Stimulated activated CD4-positive, alpha-beta T cell treated with anti-CD3 and anti-CD28 coated beads, Interleukin-2, amount 100 ng/mL, for 4 hours (primary cell): ENCODE measurements around the gene KANK2.
"Not testable (repeated sequence)": the region's sequence is repeated elsewhere in the genome, so short reads cannot be mapped to it uniquely, and the experiment has no call there.

ENCODE experiments used
- DNase-seq: peaks from one replicate; pipeline ENCODE4 v3.0.0-alpha.2; 2020; ENCODE audit warnings: low read depth

The KANK2 gene

DNA sequence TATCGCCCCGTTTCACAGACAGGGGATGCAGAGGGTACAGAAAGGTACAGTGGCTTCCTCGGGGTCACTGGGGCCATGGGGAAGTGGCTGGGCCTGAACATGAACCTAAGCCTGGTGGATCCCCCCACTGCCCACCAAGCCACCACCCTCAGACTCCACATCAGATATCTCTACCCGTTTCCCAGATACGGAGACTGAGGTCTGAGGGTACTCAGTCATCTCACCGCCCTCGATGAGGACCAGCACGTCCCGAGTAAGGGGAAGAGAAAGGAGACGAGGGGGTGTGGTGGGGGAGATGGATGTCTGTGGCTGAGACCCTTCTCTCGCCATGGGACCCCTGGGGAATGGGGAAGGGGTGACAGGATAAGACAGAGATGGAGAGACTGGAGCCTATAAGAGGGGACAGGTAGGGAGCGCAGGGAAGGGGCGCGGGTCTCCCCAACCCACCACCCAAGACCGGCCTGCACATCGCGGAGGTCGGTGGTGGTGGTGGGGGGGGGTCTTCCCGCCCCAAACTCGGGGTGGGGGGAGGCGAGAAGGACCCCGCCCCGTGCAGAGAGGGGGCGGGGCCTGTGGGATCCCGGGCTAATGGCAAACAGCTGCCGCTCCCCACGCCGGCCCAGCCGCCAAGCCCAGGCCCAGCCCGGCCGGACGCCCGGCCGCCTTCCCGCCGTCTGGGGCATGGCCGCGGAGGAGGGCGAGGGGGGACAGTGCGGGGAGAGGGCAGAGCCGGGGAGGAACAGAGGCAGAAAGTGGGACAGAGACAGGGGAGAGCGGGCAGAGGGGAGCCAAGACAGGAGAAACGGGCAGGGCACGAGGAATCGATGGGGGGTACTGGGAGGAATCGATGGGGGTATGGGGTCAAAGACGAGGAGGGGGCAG, 698 bp downstream of the KANK2 start:
- no peak for DNase-seq

DNA sequence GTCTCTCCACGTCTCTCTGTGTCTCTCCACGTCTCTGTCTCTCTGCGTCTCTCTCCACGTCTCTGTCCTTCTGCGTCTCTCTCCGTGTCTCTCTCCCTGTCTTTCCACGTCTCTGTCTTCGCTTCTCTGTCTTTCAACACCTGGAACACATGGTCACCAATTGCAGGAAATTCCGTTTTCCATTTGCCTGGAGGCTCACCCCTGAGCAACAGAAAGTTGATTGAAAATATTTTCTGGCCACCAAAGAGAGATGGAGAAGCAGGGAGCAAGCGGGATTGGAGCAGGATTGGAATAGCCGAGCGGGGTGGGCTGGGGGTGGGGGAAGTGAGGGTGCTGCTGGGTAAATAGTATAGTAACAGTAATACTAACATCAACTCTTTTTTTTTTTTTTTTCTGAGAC, 1.7 kb downstream of the KANK2 start:
- DNase-seq = no peak

DNA sequence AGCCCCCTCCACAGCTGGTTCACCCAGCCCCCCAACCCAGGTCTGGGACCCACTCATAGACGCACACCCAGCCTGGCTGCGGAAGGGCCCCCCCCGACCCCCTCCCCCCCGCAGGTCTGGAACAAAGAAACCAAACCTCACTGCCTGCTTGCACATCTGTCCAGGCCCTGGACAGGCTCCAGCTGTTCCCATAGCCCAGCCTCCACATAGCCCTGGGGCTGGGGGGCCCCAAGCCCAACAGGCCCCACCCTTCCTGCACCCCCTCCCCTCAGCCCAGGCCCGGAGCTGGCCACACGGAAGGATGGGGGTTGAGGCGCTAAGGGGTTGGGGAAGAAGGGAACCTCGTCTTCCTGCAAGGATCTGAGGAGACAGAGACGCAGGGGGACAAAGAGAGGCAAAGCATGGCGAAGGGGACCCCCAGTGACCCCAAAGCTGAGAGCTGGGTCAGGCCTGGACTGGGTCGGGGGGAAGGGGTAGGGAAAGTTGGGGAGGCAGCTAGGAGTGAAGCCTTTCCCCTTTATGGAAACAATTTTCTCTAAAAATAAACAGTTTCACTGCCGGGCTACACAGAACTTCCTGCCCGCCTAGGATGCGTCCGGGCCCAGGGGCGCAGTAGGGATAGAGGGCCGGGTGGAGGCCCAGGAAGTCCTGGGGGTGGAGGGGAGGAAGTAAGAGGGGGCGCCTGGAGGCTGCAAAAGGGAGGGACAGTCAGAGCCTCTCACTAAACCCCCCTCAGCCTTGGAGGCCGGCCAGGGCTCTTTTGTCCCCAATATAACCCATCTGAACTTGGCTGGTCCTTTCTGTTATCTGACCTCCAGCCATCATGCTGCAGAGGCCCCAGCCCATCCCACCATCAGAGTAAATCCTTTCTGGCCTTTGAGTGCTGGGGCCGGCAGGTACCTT, 2.4 kb downstream of the KANK2 start:
- DNase-seq = no peak

DNA sequence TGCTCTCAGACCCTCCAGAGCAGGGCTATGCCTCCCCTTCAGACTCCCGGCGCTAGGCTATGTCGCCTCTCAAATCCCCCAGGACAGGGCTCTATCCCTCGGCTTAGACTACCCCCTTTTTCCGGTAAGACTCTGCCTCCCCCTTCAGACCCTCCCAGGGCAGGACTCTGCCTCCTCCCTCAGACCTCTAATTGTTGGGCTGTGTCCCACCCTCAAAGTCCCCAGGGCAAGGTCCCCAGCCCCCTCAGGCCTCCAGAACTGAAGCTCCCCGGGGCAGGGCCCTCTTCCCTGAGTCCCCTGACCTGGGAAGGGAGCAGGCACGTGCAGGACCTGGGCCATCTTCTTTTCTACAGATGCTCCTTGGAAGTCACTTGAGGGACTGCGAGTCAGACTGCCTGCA, 3.2 kb downstream of the KANK2 start:
- DNase-seq = no peak

DNA sequence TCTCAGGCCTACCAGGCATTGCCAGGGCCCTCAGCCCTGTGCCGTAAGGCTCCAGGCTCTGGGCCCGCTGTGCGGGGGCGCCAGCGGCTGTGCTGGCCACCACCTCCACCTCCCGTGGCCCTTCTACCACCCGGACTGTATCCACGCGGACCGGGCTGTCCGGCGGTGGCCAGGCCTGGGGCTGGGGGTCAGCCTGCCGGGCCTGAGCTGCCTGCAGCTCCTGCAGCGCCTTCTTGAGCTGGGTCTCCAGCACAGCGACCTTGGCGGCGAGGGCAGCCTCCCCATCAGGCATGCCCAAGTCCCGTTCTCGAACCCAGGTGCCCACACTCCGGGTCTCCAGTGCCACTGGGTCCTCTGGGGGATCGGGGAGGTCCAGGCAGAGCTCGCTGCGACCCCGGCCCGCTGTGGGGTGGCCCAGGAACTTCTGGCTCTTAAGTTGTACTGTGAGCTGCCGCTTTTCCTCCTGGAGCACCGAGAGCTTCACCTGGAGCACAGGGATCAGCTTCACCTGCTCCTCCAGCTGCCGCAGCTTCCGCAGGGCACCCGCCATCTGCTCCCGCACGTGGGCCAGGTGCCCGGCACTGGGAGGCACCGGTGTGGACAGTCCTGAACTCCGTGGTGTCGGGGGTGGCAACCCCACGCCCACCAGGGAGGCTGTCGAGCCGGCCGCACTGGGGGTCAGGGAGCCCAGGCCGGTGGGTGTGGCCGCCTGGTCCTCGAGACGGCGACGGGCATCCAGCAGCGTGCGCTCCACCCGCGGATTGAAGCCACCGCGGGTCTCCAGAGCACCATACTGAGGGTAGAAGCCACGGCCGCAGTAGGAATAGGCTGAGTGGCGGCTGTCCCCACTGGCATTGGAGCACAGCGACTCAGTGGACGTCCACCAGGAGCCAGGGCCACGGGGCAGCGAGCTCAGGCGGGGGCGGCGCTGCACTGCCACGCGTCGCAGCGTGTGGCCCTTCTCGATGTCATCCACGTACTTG, 4.1 kb downstream of the KANK2 start:
- no peak for DNase-seq

DNA sequence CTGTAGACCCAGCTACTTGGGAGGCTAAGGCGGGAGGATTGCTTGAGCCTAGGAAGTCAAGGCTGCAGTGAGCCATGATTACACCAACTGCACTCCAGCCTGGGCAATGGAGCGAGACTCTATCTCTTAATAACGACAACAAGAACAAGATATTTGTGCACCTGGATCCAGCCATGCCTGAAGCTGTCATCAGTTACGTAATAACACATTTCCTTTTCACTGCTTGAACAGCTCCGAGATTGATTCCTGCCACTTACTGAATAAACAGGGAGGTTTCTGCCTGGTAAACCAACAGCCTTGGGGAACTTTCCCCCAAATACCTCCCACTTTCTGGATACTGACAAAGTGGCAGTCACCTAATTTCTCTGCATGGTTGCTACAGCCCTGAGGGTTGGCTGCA, 5.4 kb downstream of the KANK2 start:
- no peak for DNase-seq

DNA sequence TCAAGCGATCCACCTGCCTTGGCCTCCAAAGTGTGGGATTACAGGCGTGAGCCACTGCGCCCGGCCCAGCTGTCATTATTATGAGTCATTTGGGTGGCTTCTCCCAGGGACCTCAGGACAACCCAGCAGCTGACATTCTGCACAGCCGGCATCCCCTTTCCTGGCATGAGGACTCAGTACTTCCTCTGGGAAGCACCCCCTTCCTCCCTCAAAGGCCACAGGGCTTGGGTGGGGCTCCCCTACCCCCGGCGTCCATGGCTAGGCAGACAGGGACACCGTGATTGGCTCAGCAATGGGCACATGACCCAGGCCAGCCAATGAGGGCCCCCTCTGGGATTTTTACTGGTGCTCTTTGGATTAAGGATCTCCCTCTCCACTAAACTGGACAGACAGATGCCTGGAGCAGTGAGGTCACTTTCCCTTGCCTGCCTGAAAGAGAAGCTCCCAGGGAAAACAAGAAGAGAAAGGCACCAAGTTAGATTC, 6.0 kb downstream of the KANK2 start:
- DNase-seq = no peak

DNA sequence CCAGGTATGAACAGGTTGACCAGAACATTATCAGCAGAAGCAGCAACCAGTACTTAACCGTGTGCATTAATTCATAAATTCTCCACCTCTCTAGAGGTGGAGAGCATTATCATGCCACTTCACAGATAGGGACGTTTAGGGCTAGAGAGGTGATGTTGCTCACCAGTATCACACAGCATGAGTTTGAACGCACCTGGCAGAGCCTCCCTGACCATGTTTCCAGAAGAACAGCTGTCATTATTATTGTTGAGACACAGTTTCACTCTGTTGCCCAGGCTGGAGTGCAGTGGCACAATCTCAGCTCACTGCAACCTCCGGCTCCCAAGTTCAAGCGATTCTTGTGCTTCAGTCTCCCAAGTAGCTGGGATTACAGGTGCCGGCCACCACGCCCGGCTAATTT, 6.8 kb downstream of the KANK2 start:
- no peak for DNase-seq

DNA sequence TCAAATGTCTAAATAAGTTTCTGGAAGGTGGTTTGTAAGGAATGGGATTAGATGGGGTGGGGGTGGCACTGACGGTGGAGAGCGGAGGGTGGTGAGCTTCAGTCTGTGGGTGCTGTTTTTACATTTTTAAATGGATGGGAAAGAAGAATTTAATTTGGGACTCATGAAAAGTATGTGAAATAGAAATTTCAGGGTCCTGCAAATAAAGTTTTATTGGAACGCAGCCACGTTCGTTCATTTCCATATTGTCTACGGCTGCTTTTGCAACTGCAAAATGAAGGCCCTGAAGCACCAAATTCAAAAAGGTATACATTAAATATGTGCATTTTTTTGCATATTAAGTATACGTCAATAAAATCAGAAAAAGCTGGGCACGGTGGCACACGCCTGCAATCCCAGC, 9.9 kb downstream of the KANK2 start:
- no peak for DNase-seq

DNA sequence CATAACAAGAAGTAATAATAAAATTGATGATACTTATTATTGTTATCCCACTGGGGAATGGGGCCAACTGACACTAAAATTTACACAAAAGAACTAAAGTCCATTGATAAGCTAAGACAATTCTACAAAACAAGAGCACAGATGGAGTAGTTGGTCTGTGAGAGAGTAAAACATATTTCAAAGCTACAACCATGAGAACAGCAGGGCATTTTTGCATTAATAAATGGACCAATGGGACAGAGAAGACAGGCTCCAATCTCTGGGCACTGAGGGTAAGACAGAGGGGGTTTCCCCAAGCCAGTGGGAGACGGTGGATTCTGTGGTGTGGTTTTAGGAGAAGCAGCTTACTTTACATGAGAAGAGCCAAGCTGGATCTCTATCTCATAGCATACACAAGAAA, 14.4 kb downstream of the KANK2 start:
- no peak for DNase-seq

DNA sequence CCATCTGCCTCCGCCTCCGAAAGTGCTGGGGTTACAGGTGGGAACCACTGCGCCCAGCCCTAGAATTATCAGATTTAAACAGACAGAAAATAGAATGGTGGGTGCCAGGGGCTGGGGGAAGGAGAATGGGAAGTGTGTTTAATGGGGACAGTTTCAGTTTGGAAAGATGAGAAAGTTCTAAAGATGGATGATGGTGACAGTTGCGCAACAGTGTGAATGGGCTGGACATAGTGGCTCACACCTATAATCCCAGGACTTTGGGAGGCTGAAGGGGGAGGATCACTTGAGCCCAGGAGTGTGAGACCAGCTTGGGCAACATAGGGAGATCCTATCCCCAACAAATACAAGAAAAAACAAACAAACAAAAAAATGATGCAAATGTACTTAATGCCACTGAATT, 15.9 kb downstream of the KANK2 start:
- DNase-seq = no peak

DNA sequence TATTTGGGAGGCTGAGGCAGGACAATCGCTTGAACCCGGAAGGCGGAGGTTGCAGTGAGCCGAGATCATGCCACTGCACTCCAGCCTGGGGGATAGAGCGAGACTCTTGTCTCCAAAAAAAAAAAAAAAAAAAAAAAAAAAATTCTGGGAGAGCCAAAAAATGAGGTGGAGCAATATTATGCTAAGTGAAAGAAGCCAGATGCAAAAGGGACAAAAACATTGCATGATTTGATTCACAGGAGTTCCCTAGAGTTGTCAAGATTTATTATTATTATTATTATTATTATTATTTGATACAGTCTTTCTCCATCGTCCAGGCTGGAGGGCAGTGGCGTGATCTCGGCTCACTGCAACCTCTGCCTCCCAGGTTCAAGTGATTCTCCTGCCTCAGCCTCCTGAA, 16.4 kb downstream of the KANK2 start:
- DNase-seq = not testable (repeated sequence)

DNA sequence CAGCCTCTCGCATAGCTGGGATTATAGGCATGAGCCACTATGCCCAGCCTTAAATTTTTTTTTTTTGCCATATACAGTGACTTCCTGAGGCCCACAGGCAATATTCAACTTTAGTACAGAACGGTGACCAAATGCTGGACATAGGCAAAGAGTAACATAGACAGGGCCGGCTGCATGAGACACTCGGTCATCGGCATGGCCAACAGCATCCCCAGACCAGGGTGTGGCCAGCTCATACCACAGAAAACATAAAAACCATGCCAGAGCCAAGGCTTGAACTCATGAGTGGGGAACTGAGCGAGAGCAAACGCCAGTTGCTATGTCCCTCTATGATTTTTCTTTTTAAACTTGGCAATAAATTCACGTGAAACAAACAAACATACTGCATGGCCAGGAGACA, 17.0 kb downstream of the KANK2 start:
- no peak for DNase-seq

DNA sequence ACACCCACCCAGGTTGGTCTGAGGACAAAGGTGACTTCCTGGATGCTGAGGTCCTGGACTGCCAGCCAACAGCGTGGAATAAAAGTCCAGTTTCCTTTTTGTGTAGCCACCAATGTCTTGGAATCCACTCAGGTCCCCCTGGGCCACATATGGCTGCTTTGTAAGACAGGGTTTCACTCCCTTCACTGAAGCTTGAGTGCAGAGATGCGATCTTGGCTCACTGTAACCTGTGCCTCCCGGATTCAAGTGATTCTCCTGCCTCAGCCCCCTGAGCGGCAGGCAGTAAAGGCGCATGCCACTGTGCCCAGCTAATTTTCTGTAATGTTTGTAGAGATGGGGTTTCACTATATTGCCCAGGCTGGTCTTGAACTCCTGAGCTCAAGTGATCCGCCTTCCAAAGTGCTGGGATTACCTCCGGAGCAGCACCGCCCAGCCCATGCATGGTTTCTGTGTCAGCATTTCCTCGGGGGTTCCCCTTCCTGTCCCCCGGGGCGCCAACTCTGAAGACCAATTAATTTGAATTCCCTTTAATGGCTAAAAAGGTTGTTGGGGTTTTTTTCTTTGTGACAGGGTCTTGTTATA, 17.5 kb downstream of the KANK2 start:
- no peak for DNase-seq

DNA sequence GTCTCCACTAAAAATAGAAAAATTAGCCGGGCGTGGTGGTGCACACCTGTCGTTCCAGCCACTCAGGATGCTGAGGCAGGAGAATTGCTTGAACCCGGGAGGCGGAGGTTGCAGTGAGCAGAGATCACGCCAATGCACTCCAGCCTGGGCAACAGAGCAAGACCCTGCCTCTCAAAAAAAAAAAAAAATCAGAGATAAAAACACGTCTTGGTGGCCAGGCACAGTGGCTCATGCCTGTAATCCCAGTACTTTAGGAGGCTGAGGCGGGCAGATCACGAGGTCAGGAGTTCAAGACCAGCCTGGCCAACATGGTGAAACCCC, 18.2 kb downstream of the KANK2 start:
- not testable (repeated sequence) for DNase-seq

DNA sequence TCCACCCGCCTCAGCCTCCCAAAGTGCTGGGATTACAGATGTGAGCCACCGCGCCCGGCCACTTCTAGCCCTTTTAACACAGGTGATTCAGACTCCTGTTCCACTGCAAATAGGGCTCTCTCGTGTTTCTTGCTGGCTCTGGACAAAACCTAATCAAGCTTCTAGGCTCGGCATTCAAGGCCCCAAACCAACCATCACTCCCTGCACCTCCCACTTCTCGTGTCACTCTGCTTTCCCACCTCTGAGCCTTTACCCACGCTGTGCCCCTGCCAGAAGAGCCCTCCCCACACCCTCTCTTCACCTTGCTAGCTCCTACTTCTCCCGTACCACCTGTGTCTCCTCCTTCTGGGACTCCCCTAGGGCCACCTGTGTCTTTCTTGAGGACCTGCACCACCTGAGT, 19.8 kb downstream of the KANK2 start:
- no peak for DNase-seq

DNA sequence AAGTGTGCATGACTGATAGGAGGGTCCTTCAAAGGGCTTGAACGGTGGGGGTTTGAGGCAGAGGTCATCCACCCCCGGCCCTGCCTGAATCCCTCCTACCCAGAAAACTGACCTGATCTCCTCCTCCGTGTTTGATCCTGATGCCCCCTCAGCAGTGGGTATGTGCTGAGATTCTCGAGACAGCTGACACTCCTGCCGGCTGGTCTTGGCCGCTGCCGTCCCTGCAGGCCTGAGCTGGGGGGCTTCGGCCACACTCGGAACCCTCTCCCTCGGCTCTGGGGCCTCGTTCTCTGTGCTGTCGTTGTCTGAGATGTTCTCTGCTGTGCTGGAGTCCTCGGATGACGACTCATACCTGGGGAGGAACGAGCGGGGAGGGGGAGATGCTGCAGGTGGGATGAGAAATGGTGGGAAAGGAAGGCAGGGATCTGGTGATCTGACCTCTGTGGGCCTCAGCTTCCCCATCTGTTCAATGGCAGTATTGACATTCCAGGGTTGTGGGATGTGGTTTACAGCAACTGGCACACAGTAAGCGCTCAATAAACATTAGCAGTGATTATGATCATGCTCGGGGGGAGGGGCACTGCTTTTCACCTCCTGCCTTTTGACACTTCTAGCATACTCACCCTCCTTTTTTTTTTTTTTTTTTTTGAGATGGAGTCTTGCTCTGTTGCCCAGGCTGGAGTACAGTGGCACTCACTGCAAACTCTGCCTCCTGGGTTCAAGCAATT, 20.7 kb downstream of the KANK2 start:
- no peak for DNase-seq

DNA sequence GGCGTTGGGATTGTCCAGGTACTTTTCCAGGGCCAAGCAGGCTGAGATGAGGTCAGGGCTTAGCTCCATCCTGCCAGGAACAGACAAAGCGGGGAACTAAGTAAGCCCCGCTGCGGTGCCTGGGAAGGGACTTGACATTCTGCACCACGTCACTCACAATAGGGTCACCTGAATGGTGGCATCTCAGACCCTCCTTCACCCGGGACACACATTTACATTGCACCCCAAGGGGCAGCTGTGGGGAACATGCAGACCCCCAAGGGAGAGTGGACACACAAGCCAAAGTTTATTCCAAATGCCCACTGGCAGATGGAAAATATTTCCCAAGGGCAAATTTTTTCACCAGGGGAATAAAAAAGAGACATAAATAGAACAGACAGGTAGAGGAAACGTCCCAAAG, 21.4 kb downstream of the KANK2 start:
- DNase-seq = no peak

DNA sequence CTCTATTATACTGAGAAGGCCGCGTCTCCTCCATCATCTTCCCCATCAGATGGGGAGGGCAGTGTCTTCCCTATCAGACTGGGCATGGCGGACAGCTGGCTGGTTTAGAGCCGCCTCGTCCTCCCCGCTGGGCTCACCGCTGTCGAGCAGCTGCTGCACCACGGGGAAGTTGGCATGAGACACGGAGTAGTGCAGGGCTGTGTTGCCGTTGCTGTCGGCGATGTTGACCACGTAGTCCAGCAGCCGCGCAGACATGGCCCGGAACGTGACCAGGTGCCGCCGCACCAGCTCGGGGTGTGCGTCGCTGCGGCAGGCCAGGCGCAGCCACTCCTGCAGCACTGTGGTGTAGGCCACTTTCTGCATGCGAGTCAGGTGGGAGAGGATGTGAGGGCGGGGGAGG, 23.0 kb downstream of the KANK2 start:
- DNase-seq = no peak

DNA sequence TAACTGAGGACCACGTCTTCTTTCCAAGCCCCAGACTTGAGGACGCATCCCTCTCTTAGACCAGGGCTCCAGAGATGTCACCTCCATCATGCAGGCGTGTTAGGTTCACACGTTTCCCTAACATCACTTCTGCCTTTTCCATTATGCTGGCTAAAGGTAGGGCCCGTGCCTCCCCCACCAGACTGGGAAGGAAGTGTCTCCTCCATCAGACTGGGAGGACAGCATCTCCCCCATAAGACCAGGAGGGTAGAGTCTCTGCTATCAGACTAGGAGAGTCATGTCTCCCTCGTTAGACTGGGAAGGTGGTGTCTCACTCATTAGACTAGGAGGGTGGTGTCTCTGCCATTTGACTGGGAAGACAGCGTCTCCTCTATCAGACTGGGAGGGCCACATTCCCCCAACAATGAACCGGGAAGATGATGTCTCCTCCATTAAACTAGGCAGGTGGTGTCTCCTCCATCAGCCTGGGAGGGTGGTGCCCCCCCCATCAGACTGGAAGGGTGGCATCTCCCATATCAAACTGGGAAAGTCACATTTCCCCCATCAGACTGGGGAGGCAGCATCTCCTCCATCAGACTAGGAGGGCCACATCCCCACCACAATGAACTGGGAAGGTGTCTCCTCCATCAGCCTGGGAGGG, 23.7 kb downstream of the KANK2 start:
- no peak for DNase-seq
